Heart left ventricle (tissue), 13 donors: ENCODE results near the gene ANKDD1A.

ENCODE experiments used
- POLR2A ChIP-seq, 2 donors: fragments of 450-650 bp; IDR thresholded peaks; one replicate each; pipeline ENCODE4 v1.6.1; 2017; ENCODE audit warnings: antibody characterized with exemption in 2 of 2, mild to moderate bottlenecking in 2 of 2, moderate library complexity in 2 of 2
- TF ChIP-seq, protein P1 (sequence below), 12 donors: fragments of 200-600 bp; sonication (generic) in 4 of 12; IDR thresholded peaks; one replicate each; pipeline versions ENCODE4 v1.5.0 to v1.8.0; 2018 to 2022; ENCODE audit warnings: antibody characterized with exemption in 12 of 12, mild to moderate bottlenecking in 5 of 12
- donor health status: ischemic (EF 13 %, LVEDD 7.1; RV severe dilation, severe dysfunction).
- donor health status: DM: no; HTN: yes; CAD: no.
- donor health status: DM: no; HTN: no; CAD: no.
- donor health status: ischemic (EF 25% LVEDD 6.9; RV normal size, moderate dysfunction).
- donor health status: ischemic (EF 25% LVEDD 5.7; RV mildly dilated, moderate dysfunction).
- donor health status: ischemic (EF 35%, LVEDD 5.7; RV mildly dilated, moderate dysfunction).
- donor health status: nonischemic (EF 11% LVEDD 7.7; RV severe dilation, severe dysfunction).
- donor health status: DM: yes; HTN: yes; CAD: no.
- donor health status: PGD.
- donor health status: ischemic (EF 29% LVEDD 5.4; RV normal size, mild dysfunction).
- donor health status: nonischemic (EF 23%, LVEDD 6.1; RV moderate dilation, normal function).

DNA sequence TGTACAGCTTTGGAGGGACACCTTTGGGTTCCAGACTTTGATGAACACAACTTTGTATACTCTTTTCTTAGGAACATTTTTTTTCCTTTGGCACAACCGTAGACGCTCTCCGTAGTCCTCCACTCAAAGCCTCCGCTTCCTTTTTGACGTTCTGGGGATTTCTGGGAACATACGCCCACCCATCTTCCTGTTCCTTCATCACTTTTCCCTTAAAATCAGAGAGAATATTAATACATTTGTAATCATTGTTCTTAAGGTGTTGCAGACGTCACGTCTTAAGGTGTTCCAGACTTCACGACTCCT, 78.4 kb downstream of the ANKDD1A start:
- TF ChIP-seq, protein P1, sequence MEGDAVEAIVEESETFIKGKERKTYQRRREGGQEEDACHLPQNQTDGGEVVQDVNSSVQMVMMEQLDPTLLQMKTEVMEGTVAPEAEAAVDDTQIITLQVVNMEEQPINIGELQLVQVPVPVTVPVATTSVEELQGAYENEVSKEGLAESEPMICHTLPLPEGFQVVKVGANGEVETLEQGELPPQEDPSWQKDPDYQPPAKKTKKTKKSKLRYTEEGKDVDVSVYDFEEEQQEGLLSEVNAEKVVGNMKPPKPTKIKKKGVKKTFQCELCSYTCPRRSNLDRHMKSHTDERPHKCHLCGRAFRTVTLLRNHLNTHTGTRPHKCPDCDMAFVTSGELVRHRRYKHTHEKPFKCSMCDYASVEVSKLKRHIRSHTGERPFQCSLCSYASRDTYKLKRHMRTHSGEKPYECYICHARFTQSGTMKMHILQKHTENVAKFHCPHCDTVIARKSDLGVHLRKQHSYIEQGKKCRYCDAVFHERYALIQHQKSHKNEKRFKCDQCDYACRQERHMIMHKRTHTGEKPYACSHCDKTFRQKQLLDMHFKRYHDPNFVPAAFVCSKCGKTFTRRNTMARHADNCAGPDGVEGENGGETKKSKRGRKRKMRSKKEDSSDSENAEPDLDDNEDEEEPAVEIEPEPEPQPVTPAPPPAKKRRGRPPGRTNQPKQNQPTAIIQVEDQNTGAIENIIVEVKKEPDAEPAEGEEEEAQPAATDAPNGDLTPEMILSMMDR (IDR thresholded peaks at IDR 0.05): no peak
- no peak for TF ChIP-seq POLR2A (IDR thresholded peaks at IDR 0.05)
